ENCODE measurements around the gene SAMD13. TPM values are rescaled to one million over a fixed set of nuclear protein-coding genes. Genes with fewer than 3 reads are reported as not detected.

Gene SAMD13
- total RNA-seq, 1 donor from 2014 or later: 1.9 TPM

GRCh38 chr1:84353695-84354094 is 52.2 kb downstream of the SAMD13 start:
- no peaks in the 10 kb centered on the region for H3K27me3 ChIP-seq (ENCODE audit: control insufficient read depth, insufficient read depth, low read length)
- DNase-seq (ENCODE audit: low read depth): no peak
- no peak overlapping the region for H3K4me3 ChIP-seq (ENCODE audit: low read depth, low read length)
- no peak for TF ChIP-seq CTCF (IDR thresholded peaks at IDR 0.05; ENCODE audit: insufficient read depth, low read length, poor library complexity, severe bottlenecking)
- H3K36me3 ChIP-seq (ENCODE audit: control insufficient read depth, insufficient read depth, low read length): no peaks in the 10 kb centered on the region

GRCh38 chr1:84355556-84355955 is 54.0 kb downstream of the SAMD13 start:
- no peak for DNase-seq (ENCODE audit: low read depth)
- Histone ChIP-seq H3K4me3 (ENCODE audit: low read depth, low read length) (no peak overlapping the region), H3K27me3 (ENCODE audit: control insufficient read depth, insufficient read depth, low read length) (no peaks in the 10 kb centered on the region), H3K36me3 (ENCODE audit: control insufficient read depth, insufficient read depth, low read length) (no peaks in the 10 kb centered on the region)
- TF ChIP-seq CTCF (IDR thresholded peaks at IDR 0.05; ENCODE audit: insufficient read depth, low read length, poor library complexity, severe bottlenecking): no peak

GRCh38 chr1:84356881-84357280 is 55.4 kb downstream of the SAMD13 start:
- Histone ChIP-seq H3K27me3 (ENCODE audit: control insufficient read depth, insufficient read depth, low read length) (no peaks in the 10 kb centered on the region), H3K4me3 (ENCODE audit: low read depth, low read length) (no peak overlapping the region), H3K36me3 (ENCODE audit: control insufficient read depth, insufficient read depth, low read length) (no peaks in the 10 kb centered on the region)
- no peak for TF ChIP-seq CTCF (IDR thresholded peaks at IDR 0.05; ENCODE audit: insufficient read depth, low read length, poor library complexity, severe bottlenecking)
- DNase-seq (ENCODE audit: low read depth): no peak

- no peak for TF ChIP-seq CTCF (IDR thresholded peaks at IDR 0.05; ENCODE audit: insufficient read depth, low read length, poor library complexity, severe bottlenecking)
- no peak overlapping the region for H3K4me3 ChIP-seq (ENCODE audit: low read depth, low read length)
- no peak for DNase-seq (ENCODE audit: low read depth)
- no peaks in the 10 kb centered on the region for H3K36me3 ChIP-seq (ENCODE audit: control insufficient read depth, insufficient read depth, low read length)
- no peaks in the 10 kb centered on the region for H3K27me3 ChIP-seq (ENCODE audit: control insufficient read depth, insufficient read depth, low read length)
Measured at GRCh38 chr1:84358695-84359094, 57.2 kb downstream of the SAMD13 start.

GRCh38 chr1:84360316-84360715 is 58.8 kb downstream of the SAMD13 start:
- TF ChIP-seq CTCF (IDR thresholded peaks at IDR 0.05; ENCODE audit: insufficient read depth, low read length, poor library complexity, severe bottlenecking): no peak
- Histone ChIP-seq H3K27me3 (ENCODE audit: control insufficient read depth, insufficient read depth, low read length) (no peaks in the 10 kb centered on the region), H3K36me3 (ENCODE audit: control insufficient read depth, insufficient read depth, low read length) (no peaks in the 10 kb centered on the region), H3K4me3 (ENCODE audit: low read depth, low read length) (no peak overlapping the region)
- DNase-seq (ENCODE audit: low read depth): no peak

GRCh38 chr1:84361796-84362195 is 60.3 kb downstream of the SAMD13 start:
- H3K36me3 ChIP-seq (ENCODE audit: control insufficient read depth, insufficient read depth, low read length): no peaks in the 10 kb centered on the region
- no peaks in the 10 kb centered on the region for H3K27me3 ChIP-seq (ENCODE audit: control insufficient read depth, insufficient read depth, low read length)
- no peak for TF ChIP-seq CTCF (IDR thresholded peaks at IDR 0.05; ENCODE audit: insufficient read depth, low read length, poor library complexity, severe bottlenecking)
- DNase-seq (ENCODE audit: low read depth): no peak
- H3K4me3 ChIP-seq (ENCODE audit: low read depth, low read length): no peak overlapping the region
